ENCODE measurements around the gene EBF3.

Gene EBF3

DNA sequence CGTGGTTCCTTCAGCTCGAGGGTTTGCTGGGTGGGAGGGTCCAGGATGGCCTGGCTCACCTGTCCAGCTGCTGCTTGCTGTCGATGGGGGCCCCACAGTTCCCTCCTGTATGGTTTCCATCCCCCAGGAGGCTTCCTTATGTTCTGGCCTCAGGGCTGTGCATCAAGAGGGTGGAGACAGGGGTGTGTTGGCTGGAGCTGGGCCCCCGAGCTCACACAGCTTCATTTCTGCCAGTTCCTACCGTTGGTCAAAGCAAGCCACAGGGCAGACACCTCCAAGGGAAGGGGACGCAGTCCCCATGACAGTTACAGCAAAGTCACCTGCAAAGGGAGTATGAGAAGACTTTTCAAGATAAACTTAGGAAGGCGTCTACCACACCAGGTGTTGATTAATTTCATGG is 156.9 kb downstream of the EBF3 start:
- Histone ChIP-seq H3K4me3 (ENCODE audit: low read depth in 1 of 2, low read length in 2 of 2) (no peak overlapping the region), H3K36me3 (ENCODE audit: insufficient read depth, low read length) (no peaks in the 10 kb centered on the region), H3K27me3 (ENCODE audit: insufficient read depth, low read length, poor library complexity) (no peaks in the 10 kb centered on the region), H2AFZ (ENCODE audit: low read depth, low read length) (no peak overlapping the region), H3K4me1 (ENCODE audit: insufficient read depth, low read length) (no peaks in the 10 kb centered on the region), H4K20me1 (ENCODE audit: insufficient read depth, low read length) (no peaks in the 10 kb centered on the region), H3K9me3 (ENCODE audit: insufficient read depth, low read length, severe bottlenecking) (peaks cover 22% of the 10 kb centered on the region), H3K4me2 (ENCODE audit: insufficient read depth, low read length) (no peak overlapping the region), H3K79me2 (ENCODE audit: insufficient read depth, low read length) (no peaks in the 10 kb centered on the region), H3K27ac (ENCODE audit: low read length) (no peak overlapping the region), H3K9ac (ENCODE audit: low read depth, low read length) (no peak overlapping the region)
- ATAC-seq (ENCODE audit: insufficient read depth, low read depth) (no peak), DNase-seq (no peak)
- no peak for TF ChIP-seq EZH2 (IDR thresholded peaks at IDR 0.05; ENCODE audit: borderline replicate concordance, low read depth, low read length, severe bottlenecking)
- TF ChIP-seq, protein P1, sequence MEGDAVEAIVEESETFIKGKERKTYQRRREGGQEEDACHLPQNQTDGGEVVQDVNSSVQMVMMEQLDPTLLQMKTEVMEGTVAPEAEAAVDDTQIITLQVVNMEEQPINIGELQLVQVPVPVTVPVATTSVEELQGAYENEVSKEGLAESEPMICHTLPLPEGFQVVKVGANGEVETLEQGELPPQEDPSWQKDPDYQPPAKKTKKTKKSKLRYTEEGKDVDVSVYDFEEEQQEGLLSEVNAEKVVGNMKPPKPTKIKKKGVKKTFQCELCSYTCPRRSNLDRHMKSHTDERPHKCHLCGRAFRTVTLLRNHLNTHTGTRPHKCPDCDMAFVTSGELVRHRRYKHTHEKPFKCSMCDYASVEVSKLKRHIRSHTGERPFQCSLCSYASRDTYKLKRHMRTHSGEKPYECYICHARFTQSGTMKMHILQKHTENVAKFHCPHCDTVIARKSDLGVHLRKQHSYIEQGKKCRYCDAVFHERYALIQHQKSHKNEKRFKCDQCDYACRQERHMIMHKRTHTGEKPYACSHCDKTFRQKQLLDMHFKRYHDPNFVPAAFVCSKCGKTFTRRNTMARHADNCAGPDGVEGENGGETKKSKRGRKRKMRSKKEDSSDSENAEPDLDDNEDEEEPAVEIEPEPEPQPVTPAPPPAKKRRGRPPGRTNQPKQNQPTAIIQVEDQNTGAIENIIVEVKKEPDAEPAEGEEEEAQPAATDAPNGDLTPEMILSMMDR (IDR thresholded peaks at IDR 0.05; ENCODE audit: borderline replicate concordance, extremely low read depth, low read length, poor library complexity, severe bottlenecking), result no peak

DNA sequence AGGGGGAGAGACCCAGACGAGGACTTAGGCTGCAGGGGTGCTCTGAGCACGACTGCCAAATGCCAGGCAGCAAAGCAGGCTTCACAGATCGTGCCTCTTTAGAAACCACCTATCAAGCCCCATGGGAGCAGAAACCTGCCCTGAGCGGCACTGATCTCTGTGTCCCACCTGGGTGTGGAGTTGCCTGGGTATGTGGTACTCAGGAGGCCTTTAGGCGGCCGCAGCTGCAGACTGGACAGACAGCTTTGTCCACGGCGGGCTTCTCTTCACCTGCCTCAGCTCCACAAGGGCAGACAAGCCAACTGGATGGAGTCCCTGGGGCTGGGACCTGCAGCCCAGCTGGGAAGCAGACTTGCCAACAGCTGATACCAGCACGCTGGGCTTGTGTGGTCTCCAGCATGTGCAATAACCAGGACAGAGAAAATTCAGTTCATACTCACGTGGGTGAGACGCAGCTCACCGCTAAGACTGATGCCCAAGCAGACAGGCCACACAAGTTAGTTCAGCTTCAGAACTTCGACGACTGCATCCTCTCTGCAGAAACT is 163.2 kb downstream of the EBF3 start:
- ATAC-seq (ENCODE audit: insufficient read depth, low read depth) (no peak), DNase-seq (no peak)

DNA sequence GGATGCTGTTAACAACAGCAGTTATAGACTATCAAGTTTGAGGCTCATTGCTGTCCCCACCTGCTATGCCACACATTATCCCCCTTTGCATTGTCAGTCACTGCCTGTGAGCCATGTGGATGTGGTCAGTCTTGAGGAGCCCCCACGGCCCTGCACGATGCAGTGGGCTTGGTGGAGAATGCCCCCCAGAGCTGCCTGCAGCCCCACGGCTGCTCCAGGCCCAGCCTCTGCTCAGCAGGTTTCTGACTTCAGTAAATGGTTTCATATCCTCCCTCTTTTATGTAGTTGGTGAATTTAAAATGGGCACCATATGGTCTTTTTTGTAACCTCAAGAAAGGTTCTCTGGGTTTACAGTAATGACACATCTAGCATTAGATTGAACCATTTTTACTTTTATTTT is 164.1 kb downstream of the EBF3 start:
- Histone ChIP-seq H3K9me3 (ENCODE audit: insufficient read depth, low read length, severe bottlenecking) (peaks cover 15% of the 10 kb centered on the region), H3K27me3 (ENCODE audit: insufficient read depth, low read length, poor library complexity) (no peaks in the 10 kb centered on the region), H3K4me1 (ENCODE audit: insufficient read depth, low read length) (no peaks in the 10 kb centered on the region), H3K4me3 (ENCODE audit: low read depth in 1 of 2, low read length in 2 of 2) (no peak overlapping the region), H3K79me2 (ENCODE audit: insufficient read depth, low read length) (no peaks in the 10 kb centered on the region), H3K4me2 (ENCODE audit: insufficient read depth, low read length) (no peak overlapping the region), H3K9ac (ENCODE audit: low read depth, low read length) (no peak overlapping the region), H3K36me3 (ENCODE audit: insufficient read depth, low read length) (no peaks in the 10 kb centered on the region), H3K27ac (ENCODE audit: low read length) (no peak overlapping the region), H2AFZ (ENCODE audit: low read depth, low read length) (no peak overlapping the region), H4K20me1 (ENCODE audit: insufficient read depth, low read length) (no peaks in the 10 kb centered on the region)
- ATAC-seq (ENCODE audit: insufficient read depth, low read depth) (no peak), DNase-seq (no peak)
- TF ChIP-seq, protein P1 (IDR thresholded peaks at IDR 0.05; ENCODE audit: borderline replicate concordance, extremely low read depth, low read length, poor library complexity, severe bottlenecking), result no peak
- no peak for TF ChIP-seq EZH2 (IDR thresholded peaks at IDR 0.05; ENCODE audit: borderline replicate concordance, low read depth, low read length, severe bottlenecking)

More for the DNA sequence above, 163.2 kb downstream of the EBF3 start:
- Histone ChIP-seq H3K27me3 (ENCODE audit: insufficient read depth, low read length, poor library complexity) (no peaks in the 10 kb centered on the region), H3K79me2 (ENCODE audit: insufficient read depth, low read length) (no peaks in the 10 kb centered on the region), H4K20me1 (ENCODE audit: insufficient read depth, low read length) (no peaks in the 10 kb centered on the region), H3K4me2 (ENCODE audit: insufficient read depth, low read length) (no peak overlapping the region), H3K36me3 (ENCODE audit: insufficient read depth, low read length) (no peaks in the 10 kb centered on the region), H2AFZ (ENCODE audit: low read depth, low read length) (no peak overlapping the region), H3K9me3 (ENCODE audit: insufficient read depth, low read length, severe bottlenecking) (peaks cover 21% of the 10 kb centered on the region), H3K4me3 (ENCODE audit: low read depth in 1 of 2, low read length in 2 of 2) (no peak overlapping the region), H3K4me1 (ENCODE audit: insufficient read depth, low read length) (no peaks in the 10 kb centered on the region), H3K9ac (ENCODE audit: low read depth, low read length) (no peak overlapping the region), H3K27ac (ENCODE audit: low read length) (no peak overlapping the region)
- no peak for TF ChIP-seq EZH2 (IDR thresholded peaks at IDR 0.05; ENCODE audit: borderline replicate concordance, low read depth, low read length, severe bottlenecking)
- TF ChIP-seq, protein P1 (IDR thresholded peaks at IDR 0.05; ENCODE audit: borderline replicate concordance, extremely low read depth, low read length, poor library complexity, severe bottlenecking), result no peak
